Measurements from ENCODE around the gene GPR37L1.
"Not testable (repeated sequence)": the region's sequence is repeated elsewhere in the genome, so short reads cannot be mapped to it uniquely, and the experiment has no call there.

The GPR37L1 gene

DNA sequence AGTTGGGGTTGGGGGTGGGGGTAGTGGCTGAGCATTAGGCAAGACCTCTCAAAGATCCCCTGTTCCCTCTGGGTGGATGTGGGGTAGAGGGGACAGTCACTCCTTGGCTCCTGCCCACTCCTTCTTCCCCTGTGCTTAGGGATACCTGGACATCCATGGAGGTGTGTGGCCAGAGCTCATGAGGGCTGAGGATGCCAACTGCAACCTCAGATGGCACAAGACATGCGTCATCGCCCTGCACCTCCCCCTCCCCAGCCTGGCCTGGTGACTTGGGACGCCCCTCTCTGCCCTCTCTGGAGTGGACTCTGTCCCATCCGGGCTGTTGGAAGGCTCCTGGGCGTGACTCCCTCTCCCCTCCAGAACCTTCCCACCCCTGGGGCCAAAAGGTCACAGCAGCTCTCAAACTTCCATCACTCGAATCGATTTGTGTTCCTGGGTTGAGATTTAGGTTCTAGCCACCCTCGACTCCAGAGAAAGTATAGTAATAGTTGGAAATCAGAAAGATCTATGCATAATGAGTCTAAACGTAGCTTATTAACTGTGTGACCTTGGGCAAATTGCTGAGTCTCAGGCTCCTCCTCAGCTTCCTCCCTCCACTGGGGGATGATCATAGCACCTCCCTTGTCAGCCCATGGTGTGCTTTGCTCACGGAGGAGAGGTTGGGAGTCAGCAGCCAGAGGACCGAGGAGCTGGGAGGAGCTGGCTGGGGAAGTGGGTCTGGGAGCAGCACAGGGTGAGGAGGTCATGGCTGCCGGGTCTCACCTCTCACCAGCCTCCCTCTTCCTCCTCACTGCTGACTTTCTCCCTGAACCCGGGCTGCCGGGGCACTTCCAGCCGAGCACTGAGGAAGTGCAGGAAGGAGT is 39.9 kb downstream of the GPR37L1 start:
- no peaks in the 10 kb centered on the region for H3K9me3 ChIP-seq (ENCODE audit: control insufficient read depth, low read length)
- peaks cover 4% of the 10 kb centered on the region for H3K4me1 ChIP-seq (ENCODE audit: control insufficient read depth, insufficient read depth, low read length)
- no peak overlapping the region for H3K4me3 ChIP-seq (ENCODE audit: low read length)
- no peaks in the 10 kb centered on the region for H3K36me3 ChIP-seq (ENCODE audit: control insufficient read depth, insufficient read depth, low read length)
- H3K9ac ChIP-seq (ENCODE audit: low read length), result no peak overlapping the region
- H3K27me3 ChIP-seq (ENCODE audit: control insufficient read depth, insufficient read depth, low read length), result peaks cover 4% of the 10 kb centered on the region

- Histone ChIP-seq H3K4me1 (ENCODE audit: control insufficient read depth, insufficient read depth, low read length) (peaks cover 4% of the 10 kb centered on the region), H3K9ac (ENCODE audit: low read length) (no peak overlapping the region), H3K4me3 (ENCODE audit: low read length) (no peak overlapping the region), H3K36me3 (ENCODE audit: control insufficient read depth, insufficient read depth, low read length) (no peaks in the 10 kb centered on the region), H3K27me3 (ENCODE audit: control insufficient read depth, insufficient read depth, low read length) (peaks cover 4% of the 10 kb centered on the region), H3K9me3 (ENCODE audit: control insufficient read depth, low read length) (no peaks in the 10 kb centered on the region)
Measured at GRCh38 chr1:202163281-202164270, 40.9 kb downstream of the GPR37L1 start.

DNA sequence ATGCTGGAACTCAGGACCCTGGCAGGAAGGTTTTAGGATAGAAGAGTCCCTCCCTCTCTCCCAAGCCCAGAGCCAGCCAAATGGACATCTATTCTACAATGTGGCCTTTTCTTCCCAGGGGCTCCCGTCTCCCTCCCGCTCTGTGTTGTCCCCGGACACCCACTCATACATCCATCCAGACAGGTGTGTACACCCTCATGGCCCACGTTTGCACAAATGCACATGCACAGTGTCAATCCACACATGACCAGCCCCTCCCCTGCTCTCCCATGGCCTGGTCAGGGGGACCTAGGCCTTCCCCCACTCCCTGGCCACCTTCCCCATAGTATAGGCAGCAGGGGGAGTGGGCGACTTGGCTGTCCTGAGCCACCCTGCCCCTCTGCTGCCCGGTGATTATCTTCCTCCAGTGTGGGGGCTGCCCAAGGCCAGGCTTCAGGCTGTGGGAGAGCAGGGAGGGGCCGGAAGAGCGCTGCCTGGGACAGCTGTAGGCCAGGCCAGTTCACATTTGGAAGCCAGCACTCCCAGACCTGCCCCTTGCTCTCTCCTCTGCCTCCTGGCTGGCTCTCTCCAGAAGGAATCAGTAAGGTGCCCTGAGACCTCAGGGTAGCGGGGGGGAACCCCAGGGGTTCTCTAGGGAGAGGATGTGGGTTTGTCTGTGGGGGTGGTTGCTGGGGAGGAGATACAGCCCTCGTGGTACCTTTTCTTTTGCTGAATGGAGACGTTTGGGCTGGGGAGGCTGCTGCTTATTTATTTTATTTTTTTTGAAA is 41.7 kb downstream of the GPR37L1 start:
- peaks cover 4% of the 10 kb centered on the region for H3K4me1 ChIP-seq (ENCODE audit: control insufficient read depth, insufficient read depth, low read length)
- H3K36me3 ChIP-seq (ENCODE audit: control insufficient read depth, insufficient read depth, low read length), result no peaks in the 10 kb centered on the region
- peaks cover 4% of the 10 kb centered on the region for H3K27me3 ChIP-seq (ENCODE audit: control insufficient read depth, insufficient read depth, low read length)
- no peak overlapping the region for H3K9ac ChIP-seq (ENCODE audit: low read length)
- H3K4me3 ChIP-seq (ENCODE audit: low read length), result no peak overlapping the region
- H3K9me3 ChIP-seq (ENCODE audit: control insufficient read depth, low read length), result no peaks in the 10 kb centered on the region

GRCh38 chr1:202165267-202165941 is 42.7 kb downstream of the GPR37L1 start:
- Histone ChIP-seq H3K9ac (ENCODE audit: low read length) (no peak overlapping the region), H3K36me3 (ENCODE audit: control insufficient read depth, insufficient read depth, low read length) (no peaks in the 10 kb centered on the region), H3K4me3 (ENCODE audit: low read length) (no peak overlapping the region), H3K4me1 (ENCODE audit: control insufficient read depth, insufficient read depth, low read length) (peaks cover 4% of the 10 kb centered on the region), H3K27me3 (ENCODE audit: control insufficient read depth, insufficient read depth, low read length) (peaks cover under 1% of the 10 kb centered on the region), H3K9me3 (ENCODE audit: control insufficient read depth, low read length) (no peaks in the 10 kb centered on the region)

DNA sequence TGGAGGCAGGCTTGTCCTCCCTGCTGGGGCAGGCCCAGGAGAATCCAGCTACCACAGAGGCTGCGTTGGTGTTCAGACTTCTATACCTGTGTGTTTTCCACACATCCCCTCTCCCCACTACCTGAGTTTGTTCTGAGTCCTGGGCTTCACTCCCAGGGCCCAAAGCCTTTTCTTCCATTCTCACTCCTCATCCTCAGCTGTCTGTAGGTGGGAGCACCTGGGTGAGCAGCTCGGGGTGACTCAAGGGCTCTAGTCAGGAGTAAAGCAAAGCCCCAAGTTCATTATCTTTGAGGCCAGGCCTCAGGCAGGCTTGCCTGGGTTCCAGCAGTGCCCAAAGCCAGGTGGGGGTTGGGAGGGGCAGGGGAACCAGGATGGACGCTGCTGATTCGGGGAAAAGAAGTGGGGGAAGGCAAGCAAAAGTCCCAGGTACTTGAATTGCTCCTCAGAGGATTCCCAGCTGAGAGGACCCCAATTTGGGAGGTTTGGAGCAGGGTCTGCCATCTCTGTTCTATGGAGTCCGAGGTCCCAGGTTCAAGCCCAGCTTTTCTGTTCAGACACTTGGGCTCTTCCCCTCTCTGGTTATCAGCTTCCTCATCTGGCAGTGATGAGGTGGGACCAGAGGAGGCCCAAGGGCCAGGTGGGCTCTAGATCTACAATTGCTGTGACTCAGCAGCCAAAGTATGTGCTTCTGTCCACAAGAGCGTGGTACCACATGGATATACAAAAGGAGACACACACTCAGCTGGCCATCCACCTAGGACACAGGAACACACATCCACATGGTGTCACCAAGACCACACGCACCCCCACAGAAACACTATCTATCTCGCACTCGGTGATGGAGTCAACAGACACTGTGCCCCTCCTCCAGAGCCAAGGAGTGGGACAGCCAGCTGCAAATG is 43.5 kb downstream of the GPR37L1 start:
- Histone ChIP-seq H3K9me3 (ENCODE audit: control insufficient read depth, low read length) (no peaks in the 10 kb centered on the region), H3K4me3 (ENCODE audit: low read length) (no peak overlapping the region), H3K4me1 (ENCODE audit: control insufficient read depth, insufficient read depth, low read length) (peaks cover 4% of the 10 kb centered on the region), H3K36me3 (ENCODE audit: control insufficient read depth, insufficient read depth, low read length) (no peaks in the 10 kb centered on the region), H3K27me3 (ENCODE audit: control insufficient read depth, insufficient read depth, low read length) (no peaks in the 10 kb centered on the region), H3K9ac (ENCODE audit: low read length) (no peak overlapping the region)

DNA sequence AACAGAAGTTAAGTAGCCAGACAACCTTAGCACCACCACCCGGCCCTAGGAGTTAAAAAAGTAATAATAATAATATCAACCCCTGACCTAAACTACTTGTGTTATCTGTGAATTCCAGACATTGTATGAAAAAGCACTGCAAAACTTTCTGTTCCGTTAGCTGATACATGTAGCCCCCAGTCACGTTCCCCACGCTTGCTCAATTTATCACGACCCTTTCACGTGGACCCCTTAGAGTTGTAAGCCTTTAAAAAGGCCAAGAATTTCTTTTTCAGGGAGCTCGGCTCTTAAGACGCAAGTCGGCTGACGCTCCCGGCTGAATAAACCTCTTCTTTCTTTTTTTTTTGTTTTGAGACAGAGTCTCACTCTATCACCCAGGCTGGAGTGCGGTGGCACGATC is 44.3 kb downstream of the GPR37L1 start:
- not testable (repeated sequence) for H3K4me3 ChIP-seq (ENCODE audit: low read length); H3K27me3 ChIP-seq (ENCODE audit: control insufficient read depth, insufficient read depth, low read length); H3K4me1 ChIP-seq (ENCODE audit: control insufficient read depth, insufficient read depth, low read length); H3K36me3 ChIP-seq (ENCODE audit: control insufficient read depth, insufficient read depth, low read length); H3K9ac ChIP-seq (ENCODE audit: low read length); H3K9me3 ChIP-seq (ENCODE audit: control insufficient read depth, low read length)

GRCh38 chr1:202167708-202168415 is 45.1 kb downstream of the GPR37L1 start:
- no peak overlapping the region for H3K9ac ChIP-seq (ENCODE audit: low read length)
- no peaks in the 10 kb centered on the region for H3K9me3 ChIP-seq (ENCODE audit: control insufficient read depth, low read length)
- no peak overlapping the region for H3K4me3 ChIP-seq (ENCODE audit: low read length)
- H3K4me1 ChIP-seq (ENCODE audit: control insufficient read depth, insufficient read depth, low read length), result peaks cover 4% of the 10 kb centered on the region
- no peaks in the 10 kb centered on the region for H3K36me3 ChIP-seq (ENCODE audit: control insufficient read depth, insufficient read depth, low read length)
- H3K27me3 ChIP-seq (ENCODE audit: control insufficient read depth, insufficient read depth, low read length), result no peaks in the 10 kb centered on the region

GRCh38 chr1:202168861-202169260 is 46.1 kb downstream of the GPR37L1 start:
- H3K9ac ChIP-seq (ENCODE audit: low read length), result no peak overlapping the region
- no peaks in the 10 kb centered on the region for H3K9me3 ChIP-seq (ENCODE audit: control insufficient read depth, low read length)
- no peaks in the 10 kb centered on the region for H3K4me1 ChIP-seq (ENCODE audit: control insufficient read depth, insufficient read depth, low read length)
- H3K4me3 ChIP-seq (ENCODE audit: low read length), result no peak overlapping the region
- H3K36me3 ChIP-seq (ENCODE audit: control insufficient read depth, insufficient read depth, low read length), result no peaks in the 10 kb centered on the region
- no peaks in the 10 kb centered on the region for H3K27me3 ChIP-seq (ENCODE audit: control insufficient read depth, insufficient read depth, low read length)

- no peak overlapping the region for H3K4me3 ChIP-seq (ENCODE audit: low read length)
- no peaks in the 10 kb centered on the region for H3K9me3 ChIP-seq (ENCODE audit: control insufficient read depth, low read length)
- no peaks in the 10 kb centered on the region for H3K36me3 ChIP-seq (ENCODE audit: control insufficient read depth, insufficient read depth, low read length)
- H3K27me3 ChIP-seq (ENCODE audit: control insufficient read depth, insufficient read depth, low read length), result no peaks in the 10 kb centered on the region
- no peaks in the 10 kb centered on the region for H3K4me1 ChIP-seq (ENCODE audit: control insufficient read depth, insufficient read depth, low read length)
- no peak overlapping the region for H3K9ac ChIP-seq (ENCODE audit: low read length)
Measured at GRCh38 chr1:202170726-202171125, 48.0 kb downstream of the GPR37L1 start.

DNA sequence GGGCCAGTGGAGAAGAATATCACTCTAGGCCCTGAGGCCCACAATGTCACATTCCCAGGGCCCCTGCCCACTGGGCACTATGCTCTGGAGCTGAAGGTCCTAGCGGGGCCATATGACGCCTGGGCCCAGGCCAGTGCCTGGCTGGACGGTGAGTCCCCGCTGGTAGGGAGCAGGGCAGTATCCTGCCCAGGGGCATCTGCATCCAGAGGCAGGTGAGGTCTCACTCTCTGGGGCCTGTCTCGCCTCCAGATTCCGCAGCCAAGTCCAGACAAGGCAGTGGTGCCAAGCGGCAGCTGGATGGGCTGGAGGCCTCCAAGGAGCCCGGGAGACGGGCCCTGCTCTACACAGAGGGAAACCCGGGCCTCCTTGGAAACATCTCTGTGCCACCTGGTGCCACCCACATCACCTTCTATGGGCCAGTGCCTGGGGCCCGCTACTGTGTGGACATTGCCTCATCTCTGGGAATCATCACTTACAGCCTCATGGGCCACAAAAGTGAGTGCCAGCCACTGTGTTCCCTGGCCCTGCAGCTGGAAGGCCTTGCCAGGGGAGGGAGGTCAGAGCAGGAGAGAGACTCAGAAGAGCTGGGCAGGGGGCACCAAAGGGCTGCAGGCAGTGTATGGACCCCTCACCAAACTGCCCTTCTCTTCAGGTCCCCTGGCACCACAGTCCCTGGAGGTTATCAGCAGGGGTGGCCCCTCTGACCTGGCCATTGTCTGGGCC is 48.7 kb downstream of the GPR37L1 start:
- no peak overlapping the region for H3K4me3 ChIP-seq (ENCODE audit: low read length)
- no peaks in the 10 kb centered on the region for H3K27me3 ChIP-seq (ENCODE audit: control insufficient read depth, insufficient read depth, low read length)
- H3K36me3 ChIP-seq (ENCODE audit: control insufficient read depth, insufficient read depth, low read length), result no peaks in the 10 kb centered on the region
- H3K9ac ChIP-seq (ENCODE audit: low read length), result no peak overlapping the region
- H3K9me3 ChIP-seq (ENCODE audit: control insufficient read depth, low read length), result no peaks in the 10 kb centered on the region
- no peaks in the 10 kb centered on the region for H3K4me1 ChIP-seq (ENCODE audit: control insufficient read depth, insufficient read depth, low read length)

Measured in mucosa of stomach (tissue), 1 donor.